ENCODE data around the gene ANKMY1. TPM values are rescaled to one million over a fixed set of nuclear protein-coding genes. Genes with fewer than 3 reads are reported as not detected.
A peak's percentile ranks its signal among the peaks of the same experiment; 100 is the strongest.

Gene ANKMY1
- total RNA-seq, 4 donors from 2014 or later = 9.1 to 10.9 (median 10.2) TPM

DNA sequence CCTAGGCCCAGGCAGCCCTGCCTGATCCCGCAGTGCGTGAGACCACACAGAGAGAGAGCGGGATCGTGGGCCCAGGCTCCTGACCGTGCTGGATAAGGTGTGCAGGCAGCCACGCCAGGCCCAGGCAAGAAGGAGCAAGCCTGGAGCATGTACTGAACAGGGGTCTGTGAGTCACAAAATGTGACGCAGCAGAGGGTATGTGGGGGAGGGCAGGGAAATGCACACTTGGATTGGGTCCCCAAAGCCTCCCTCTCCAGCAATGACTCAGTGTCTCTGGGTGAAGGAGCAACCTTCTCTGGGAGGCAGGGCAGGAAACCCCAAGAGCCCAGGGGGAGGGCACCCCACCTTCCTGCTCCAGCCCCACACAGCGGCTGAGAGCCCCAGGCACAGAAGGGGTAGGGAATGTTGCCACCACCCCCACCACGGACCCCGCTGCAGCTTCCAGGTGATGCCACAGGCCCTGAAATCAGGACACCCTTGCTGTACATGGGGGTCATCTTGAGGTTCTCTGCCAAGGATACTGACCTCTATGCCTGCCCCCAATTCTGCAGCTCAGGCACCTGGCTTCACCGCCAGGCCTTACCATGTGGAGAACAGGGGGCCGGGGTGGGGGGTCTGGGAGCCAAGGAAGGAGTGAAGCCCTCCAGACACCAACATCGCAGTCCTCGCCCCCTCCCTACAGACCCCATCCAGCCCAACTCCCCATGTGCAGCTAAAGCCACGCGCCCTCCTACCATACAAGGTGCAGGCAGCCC lies 123.6 kb downstream of the ANKMY1 start:
- H3K4me3 ChIP-seq = peak overlapping the region; percentile 65 to 84 (median 77)
- peaks cover 35 to 49% (median 47%) of the 10 kb centered on the region in 4 donors for H3K4me1 ChIP-seq
- intact Hi-C loops (cut with DNase I) = loop anchor here (2.0 to 10.0 kb wide), 2 partner anchors 59 to 131 kb away; partner anchors contain the start of genes DUSP28 and RNPEPL1
- 76% methylated on average over 15 of the region's 16 CpGs for WGBS
- H3K9me3 ChIP-seq = no peaks in the 10 kb centered on the region
- H3K36me3 ChIP-seq = no peaks in the 10 kb centered on the region
- DNase-seq (ENCODE audit: extremely low spot score) = no peak
- peaks cover 0 to 19% (median 0%) of the 10 kb centered on the region in 4 donors for H3K27me3 ChIP-seq
- peak overlapping the region; percentile 94 to 96 (median 95) for H3K27ac ChIP-seq (replicated peaks in 1 of 4)
- peak in 1 of 2 donors; percentile 54 for TF ChIP-seq POLR2AphosphoS5 (IDR thresholded peaks at IDR 0.05)
- TF ChIP-seq, protein P1, sequence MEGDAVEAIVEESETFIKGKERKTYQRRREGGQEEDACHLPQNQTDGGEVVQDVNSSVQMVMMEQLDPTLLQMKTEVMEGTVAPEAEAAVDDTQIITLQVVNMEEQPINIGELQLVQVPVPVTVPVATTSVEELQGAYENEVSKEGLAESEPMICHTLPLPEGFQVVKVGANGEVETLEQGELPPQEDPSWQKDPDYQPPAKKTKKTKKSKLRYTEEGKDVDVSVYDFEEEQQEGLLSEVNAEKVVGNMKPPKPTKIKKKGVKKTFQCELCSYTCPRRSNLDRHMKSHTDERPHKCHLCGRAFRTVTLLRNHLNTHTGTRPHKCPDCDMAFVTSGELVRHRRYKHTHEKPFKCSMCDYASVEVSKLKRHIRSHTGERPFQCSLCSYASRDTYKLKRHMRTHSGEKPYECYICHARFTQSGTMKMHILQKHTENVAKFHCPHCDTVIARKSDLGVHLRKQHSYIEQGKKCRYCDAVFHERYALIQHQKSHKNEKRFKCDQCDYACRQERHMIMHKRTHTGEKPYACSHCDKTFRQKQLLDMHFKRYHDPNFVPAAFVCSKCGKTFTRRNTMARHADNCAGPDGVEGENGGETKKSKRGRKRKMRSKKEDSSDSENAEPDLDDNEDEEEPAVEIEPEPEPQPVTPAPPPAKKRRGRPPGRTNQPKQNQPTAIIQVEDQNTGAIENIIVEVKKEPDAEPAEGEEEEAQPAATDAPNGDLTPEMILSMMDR (IDR thresholded peaks at IDR 0.05) = no peak

DNA sequence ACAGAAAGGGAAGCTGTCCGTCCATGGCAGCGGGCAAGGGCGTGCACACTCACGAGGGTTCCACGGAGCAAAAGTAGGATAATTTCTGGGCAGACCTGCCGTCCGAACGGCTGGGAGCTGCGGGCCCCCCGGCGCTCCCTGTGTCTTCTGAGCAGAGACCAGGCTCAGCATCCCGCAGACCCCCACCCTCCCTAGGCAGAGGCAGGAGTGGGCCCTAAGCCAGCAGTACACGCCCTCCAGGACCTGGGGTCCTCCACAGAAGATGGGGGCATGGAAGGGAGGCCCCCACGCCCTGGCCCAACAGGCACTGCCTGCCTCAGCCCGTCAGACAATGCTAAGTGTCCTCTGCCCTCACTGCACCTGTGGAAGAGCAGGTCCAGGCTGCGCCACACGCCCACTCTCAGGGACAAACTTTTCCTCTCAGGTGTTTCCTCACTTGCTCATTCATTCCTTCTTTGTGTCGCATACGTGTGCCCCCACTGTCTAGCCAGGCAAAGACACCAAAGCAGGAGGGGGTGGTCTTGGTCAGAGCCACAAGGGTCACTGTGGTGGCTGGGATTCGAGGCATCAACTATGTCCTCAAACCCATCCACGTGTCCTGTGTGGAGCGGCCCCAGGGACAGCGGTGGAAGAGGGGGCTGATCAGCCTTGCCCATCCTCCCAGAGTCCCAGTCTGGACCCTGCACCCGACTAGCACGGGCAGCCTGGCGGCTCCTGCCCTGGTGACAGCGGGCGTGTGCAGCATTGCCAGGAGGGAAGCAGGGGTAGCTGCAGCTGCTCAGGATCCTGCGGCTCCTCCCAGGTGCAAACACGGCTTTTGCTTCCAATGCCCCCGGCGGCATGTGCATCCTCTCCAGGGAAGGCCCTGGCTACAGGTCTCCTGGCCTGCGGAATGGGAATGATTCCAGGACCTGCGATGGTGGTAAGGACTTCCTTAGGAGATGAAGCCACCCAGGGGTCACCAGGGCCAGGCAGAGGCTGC lies 124.7 kb downstream of the ANKMY1 start:
- Histone ChIP-seq H3K27me3 (peaks cover 0 to 19% (median 0%) of the 10 kb centered on the region in 4 donors), H3K9me3 (no peaks in the 10 kb centered on the region), H3K4me3 (no peak overlapping the region), H3K4me1 (peaks cover 26 to 39% (median 37%) of the 10 kb centered on the region in 4 donors), H3K27ac (replicated peaks in 1 of 4) (peak overlapping the region in 2 of 4 donors; percentile 95 to 96), H3K36me3 (no peaks in the 10 kb centered on the region)
- DNase-seq (ENCODE audit: extremely low spot score) = no peak
- TF ChIP-seq EP300 (IDR thresholded peaks at IDR 0.05) = no peak
- TF ChIP-seq, protein P1 (IDR thresholded peaks at IDR 0.05) = no peak
- intact Hi-C loops (cut with DNase I) = loop anchor here (10.0 kb wide), 1 partner anchor 132 kb away; the partner anchor contains the start of genes DUSP28 and RNPEPL1
- WGBS = 88% methylated on average over 22 of the region's 34 CpGs

DNA sequence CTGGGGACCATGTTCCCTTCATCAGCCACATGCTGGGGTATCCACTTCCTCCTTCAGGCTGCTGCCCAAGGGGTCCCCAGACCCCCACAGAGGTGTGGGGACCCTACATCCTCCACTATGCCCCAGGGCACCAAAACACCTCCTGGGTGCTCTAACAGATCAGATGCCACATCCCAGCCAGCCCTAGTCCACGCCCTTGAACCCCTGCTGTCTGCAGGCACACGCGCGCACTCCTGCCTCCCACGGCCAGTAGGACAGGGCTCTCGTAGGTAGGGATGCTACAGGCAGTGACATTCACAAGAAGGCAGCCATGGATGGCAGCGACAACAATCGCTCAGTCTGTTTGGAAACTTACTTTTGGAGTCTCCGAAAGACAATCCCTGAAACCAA lies 125.4 kb downstream of the ANKMY1 start:
- no peaks in the 10 kb centered on the region for H3K9me3 ChIP-seq
- 90% methylated on average over 9 of the region's 9 CpGs for WGBS
- TF ChIP-seq EP300 (IDR thresholded peaks at IDR 0.05) (no peak), POLR2A (IDR thresholded peaks at IDR 0.05; ENCODE audit: low read depth) (no peak)
- TF ChIP-seq, protein P1 (IDR thresholded peaks at IDR 0.05) = no peak
- intact Hi-C loops (cut with DNase I) = loop anchor here (10.0 kb wide), 1 partner anchor 132 kb away; the partner anchor contains the start of genes DUSP28 and RNPEPL1
- H3K27ac ChIP-seq (replicated peaks in 1 of 4) = no peak overlapping the region
- no peak overlapping the region for H3K4me3 ChIP-seq
- peaks cover 19 to 32% (median 30%) of the 10 kb centered on the region in 4 donors for H3K4me1 ChIP-seq
- H3K36me3 ChIP-seq = no peaks in the 10 kb centered on the region
- no peak for DNase-seq (ENCODE audit: extremely low spot score)
- peaks cover 0 to 19% (median 0%) of the 10 kb centered on the region in 4 donors for H3K27me3 ChIP-seq

DNA sequence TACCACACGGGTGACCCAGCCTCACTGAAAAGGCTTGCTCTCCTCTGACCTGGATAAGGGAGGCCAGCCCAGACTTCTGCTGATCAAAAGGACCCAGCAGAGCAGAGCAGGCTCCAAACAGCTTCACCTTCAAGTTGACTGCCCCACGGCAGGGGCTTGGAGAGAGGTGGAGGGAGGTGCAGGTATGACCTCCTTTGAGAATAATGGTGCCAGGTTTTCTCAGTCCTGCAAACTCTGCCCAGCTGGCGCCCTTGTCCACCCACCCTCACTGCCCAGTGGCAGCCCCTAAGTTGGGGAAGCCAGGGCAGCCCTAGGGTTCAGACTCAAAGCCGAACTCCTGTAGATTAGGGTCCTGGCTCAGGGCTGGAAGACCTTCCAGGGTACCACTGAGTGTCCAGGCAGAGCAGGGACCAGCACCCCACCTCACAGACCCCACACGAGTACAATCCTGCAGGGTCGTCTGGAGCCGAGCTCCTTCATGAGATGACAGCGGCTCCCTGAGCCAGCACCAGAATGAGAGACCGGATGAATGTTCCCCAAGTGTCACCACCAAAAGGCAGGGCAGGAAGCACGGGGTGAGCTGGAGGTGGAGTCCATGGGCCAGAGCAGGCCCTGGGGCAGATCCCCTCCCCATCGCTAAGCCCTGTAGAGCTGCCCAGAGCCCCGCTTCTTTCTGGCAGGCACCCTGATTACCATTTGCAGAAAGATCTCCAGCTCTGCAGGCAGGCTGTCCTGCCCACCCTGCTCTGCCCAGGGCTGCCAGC lies 125.9 kb downstream of the ANKMY1 start:
- H3K4me1 ChIP-seq = peaks cover 14 to 26% (median 25%) of the 10 kb centered on the region in 4 donors
- H3K9me3 ChIP-seq = no peaks in the 10 kb centered on the region
- no peaks in the 10 kb centered on the region for H3K36me3 ChIP-seq
- peaks cover 0 to 13% (median 0%) of the 10 kb centered on the region in 4 donors for H3K27me3 ChIP-seq
- TF ChIP-seq POLR2AphosphoS5 (IDR thresholded peaks at IDR 0.05) (no peak), EP300 (IDR thresholded peaks at IDR 0.05) (no peak), POLR2A (IDR thresholded peaks at IDR 0.05; ENCODE audit: low read depth) (no peak)
- TF ChIP-seq, protein P1 (IDR thresholded peaks at IDR 0.05) = no peak
- H3K4me3 ChIP-seq = no peak overlapping the region
- H3K27ac ChIP-seq (replicated peaks in 1 of 4) = no peak overlapping the region
- no peak for DNase-seq (ENCODE audit: extremely low spot score)
- intact Hi-C loops (cut with DNase I) = loop anchor here (10.0 kb wide), 1 partner anchor 133 kb away; the partner anchor contains the start of genes DUSP28 and RNPEPL1
- 84% methylated on average over 10 of the region's 12 CpGs for WGBS
